HUES48 (cell line): ENCODE measurements around the gene FBLN1.
A peak's percentile ranks its signal among the peaks of the same experiment; 100 is the strongest.

Experiments used
- H3K27ac ChIP-seq: one replicate; pipeline ENCODE4 v1.7.0; 2013; ENCODE audit warnings: low read depth, low read length, inconsistent platforms
- H3K27me3 ChIP-seq: 2 replicates; pipeline ENCODE4 v1.6.1; 2013; ENCODE audit warnings: mild to moderate bottlenecking, low read length; ENCODE audit not compliant: control insufficient read depth, insufficient read depth
- H3K36me3 ChIP-seq: 2 replicates; pipeline ENCODE4 v1.6.1; 2013; ENCODE audit warnings: low read length; ENCODE audit not compliant: control insufficient read depth, insufficient read depth
- H3K4me1 ChIP-seq: 2 replicates; pipeline ENCODE4 v1.6.1; 2013; ENCODE audit warnings: mild to moderate bottlenecking, low read length; ENCODE audit not compliant: control insufficient read depth, insufficient read depth
- H3K4me3 ChIP-seq: 2 replicates; pipeline ENCODE4 v1.5.1; 2013; ENCODE audit warnings: mild to moderate bottlenecking, low read depth, low read length
- H3K9ac ChIP-seq: 2 replicates; pipeline ENCODE4 v1.6.1; 2013; ENCODE audit warnings: mild to moderate bottlenecking, low read depth, low read length, moderate library complexity
- H3K9me3 ChIP-seq: 2 replicates; pipeline ENCODE4 v1.6.1; 2013; ENCODE audit warnings: low read length; ENCODE audit not compliant: control insufficient read depth, insufficient read depth

Gene FBLN1

GRCh38 chr22:45631140-45631840, 128.6 kb downstream of the FBLN1 start:
- H3K27me3 ChIP-seq: no peaks in the 10 kb centered on the region
- H3K4me3 ChIP-seq: 0 out of 2 replicates have a peak overlapping the region, but pooled peaks have one; percentile 21
- H3K4me1 ChIP-seq: peaks cover 46% of the 10 kb centered on the region
- H3K9me3 ChIP-seq: no peaks in the 10 kb centered on the region
- no peak overlapping the region for H3K27ac ChIP-seq
- no peaks in the 10 kb centered on the region for H3K36me3 ChIP-seq
- no peak overlapping the region for H3K9ac ChIP-seq

GRCh38 chr22:45631841-45632238, 129.2 kb downstream of the FBLN1 start:
- H3K4me1 ChIP-seq: peaks cover 46% of the 10 kb centered on the region
- H3K36me3 ChIP-seq: no peaks in the 10 kb centered on the region
- H3K9me3 ChIP-seq: no peaks in the 10 kb centered on the region
- H3K4me3 ChIP-seq: no peak overlapping the region
- no peaks in the 10 kb centered on the region for H3K27me3 ChIP-seq
- H3K9ac ChIP-seq: no peak overlapping the region
- H3K27ac ChIP-seq: no peak overlapping the region

- H3K4me1 ChIP-seq: peaks cover 46% of the 10 kb centered on the region
- H3K27ac ChIP-seq: no peak overlapping the region
- H3K36me3 ChIP-seq: no peaks in the 10 kb centered on the region
- no peaks in the 10 kb centered on the region for H3K27me3 ChIP-seq
- H3K9ac ChIP-seq: no peak overlapping the region
- H3K4me3 ChIP-seq: no peak overlapping the region
- no peaks in the 10 kb centered on the region for H3K9me3 ChIP-seq
Measured at GRCh38 chr22:45632791-45633515, 130.3 kb downstream of the FBLN1 start.

- H3K27me3 ChIP-seq: no peaks in the 10 kb centered on the region
- H3K27ac ChIP-seq: no peak overlapping the region
- H3K9me3 ChIP-seq: no peaks in the 10 kb centered on the region
- H3K36me3 ChIP-seq: no peaks in the 10 kb centered on the region
- H3K9ac ChIP-seq: no peak overlapping the region
- peaks cover 19% of the 10 kb centered on the region for H3K4me1 ChIP-seq
- no peak overlapping the region for H3K4me3 ChIP-seq
Measured at GRCh38 chr22:45636683-45637082, 134.0 kb downstream of the FBLN1 start.

- Histone ChIP-seq H3K9ac (no peak overlapping the region), H3K4me3 (no peak overlapping the region), H3K4me1 (peaks cover 4% of the 10 kb centered on the region), H3K36me3 (no peaks in the 10 kb centered on the region), H3K27me3 (no peaks in the 10 kb centered on the region), H3K9me3 (no peaks in the 10 kb centered on the region), H3K27ac (no peak overlapping the region)
Measured at GRCh38 chr22:45638197-45638596, 135.5 kb downstream of the FBLN1 start.

- Histone ChIP-seq H3K9ac (no peak overlapping the region), H3K36me3 (no peaks in the 10 kb centered on the region), H3K4me1 (no peaks in the 10 kb centered on the region; the same call in 1 of the 2 replicates), H3K9me3 (no peaks in the 10 kb centered on the region), H3K27me3 (no peaks in the 10 kb centered on the region), H3K4me3 (no peak overlapping the region), H3K27ac (no peak overlapping the region)
Measured at GRCh38 chr22:45638834-45639746, 136.4 kb downstream of the FBLN1 start.

GRCh38 chr22:45639747-45640102, 137.0 kb downstream of the FBLN1 start:
- H3K27me3 ChIP-seq: peaks cover 3% of the 10 kb centered on the region
- H3K9ac ChIP-seq: no peak overlapping the region
- no peaks in the 10 kb centered on the region for H3K36me3 ChIP-seq
- H3K9me3 ChIP-seq: no peaks in the 10 kb centered on the region
- no peak overlapping the region for H3K4me3 ChIP-seq
- H3K27ac ChIP-seq: no peak overlapping the region
- no peaks in the 10 kb centered on the region; the same call in 1 of the 2 replicates for H3K4me1 ChIP-seq

GRCh38 chr22:45640291-45640940, 137.7 kb downstream of the FBLN1 start:
- Histone ChIP-seq H3K4me3 (no peak overlapping the region), H3K9me3 (no peaks in the 10 kb centered on the region), H3K27me3 (peaks cover 10% of the 10 kb centered on the region), H3K36me3 (no peaks in the 10 kb centered on the region), H3K9ac (no peak overlapping the region), H3K27ac (no peak overlapping the region), H3K4me1 (no peaks in the 10 kb centered on the region; the same call in 1 of the 2 replicates)

- peaks cover 13% of the 10 kb centered on the region for H3K27me3 ChIP-seq
- no peaks in the 10 kb centered on the region for H3K36me3 ChIP-seq
- H3K4me3 ChIP-seq: no peak overlapping the region
- no peak overlapping the region for H3K27ac ChIP-seq
- peaks cover 3% of the 10 kb centered on the region; the same call in 1 of the 2 replicates for H3K4me1 ChIP-seq
- H3K9me3 ChIP-seq: no peaks in the 10 kb centered on the region
- H3K9ac ChIP-seq: no peak overlapping the region
Measured at GRCh38 chr22:45640941-45641621, 138.4 kb downstream of the FBLN1 start.

GRCh38 chr22:45642986-45643385, 140.3 kb downstream of the FBLN1 start:
- no peak overlapping the region for H3K9ac ChIP-seq
- no peaks in the 10 kb centered on the region for H3K9me3 ChIP-seq
- peaks cover 18% of the 10 kb centered on the region for H3K27me3 ChIP-seq
- H3K4me3 ChIP-seq: no peak overlapping the region
- no peak overlapping the region for H3K27ac ChIP-seq
- H3K36me3 ChIP-seq: no peaks in the 10 kb centered on the region
- peaks cover 3% of the 10 kb centered on the region; the same call in 1 of the 2 replicates for H3K4me1 ChIP-seq
